AG10803 (cell line): ENCODE data around the gene MAB21L2.

Experiments used
- DNase-seq: peaks from one replicate; pipeline ENCODE4 v3.0.0; 2010; ENCODE audit warnings: low read depth
- H3K4me3 ChIP-seq: 2 replicates; pipeline ENCODE4 v1.5.1; 2011; ENCODE audit warnings: mild to moderate bottlenecking, low read length, control low read depth
- CTCF ChIP-seq: conservative IDR thresholded peaks from 2 replicates; pipeline ENCODE4 v1.5.1; 2011; ENCODE audit warnings: mild to moderate bottlenecking, low read length, control low read depth, inconsistent platforms

Gene MAB21L2

GRCh38 chr4:150599547-150599946, 17.6 kb downstream of the MAB21L2 start:
- no peak for DNase-seq
- H3K4me3 ChIP-seq, result no peak overlapping the region
- no peak for TF ChIP-seq CTCF

GRCh38 chr4:150600812-150601445, 19.0 kb downstream of the MAB21L2 start:
- no peak overlapping the region for H3K4me3 ChIP-seq
- TF ChIP-seq CTCF, result no peak
- DNase-seq, result no peak

- no peak for DNase-seq
- no peak overlapping the region for H3K4me3 ChIP-seq
- no peak for TF ChIP-seq CTCF
Measured at GRCh38 chr4:150609131-150609530, 27.2 kb downstream of the MAB21L2 start.

- no peak for DNase-seq
- no peak for TF ChIP-seq CTCF
- no peak overlapping the region for H3K4me3 ChIP-seq
Measured at GRCh38 chr4:150619042-150619441, 37.1 kb downstream of the MAB21L2 start.

GRCh38 chr4:150624055-150624454, 42.1 kb downstream of the MAB21L2 start:
- DNase-seq, result no peak
- no peak for TF ChIP-seq CTCF

GRCh38 chr4:150625033-150625432, 43.1 kb downstream of the MAB21L2 start:
- peak; percentile 1 for DNase-seq
- H3K4me3 ChIP-seq, result no peak overlapping the region
- no peak for TF ChIP-seq CTCF

More at GRCh38 chr4:150624055-150624454, 42.1 kb downstream of the MAB21L2 start:
- no peak overlapping the region for H3K4me3 ChIP-seq

GRCh38 chr4:150628073-150628472, 46.1 kb downstream of the MAB21L2 start:
- DNase-seq, result no peak
- no peak for TF ChIP-seq CTCF
- no peak overlapping the region for H3K4me3 ChIP-seq
